ENCODE data around the gene HOMEZ. TPM values are rescaled to one million over a fixed set of nuclear protein-coding genes. Genes with fewer than 3 reads are reported as not detected.

HOMEZ gene
- total and polyA plus RNA-seq, 2 experiments from 2014 or later, result 8.2 to 11.2 TPM

DNA sequence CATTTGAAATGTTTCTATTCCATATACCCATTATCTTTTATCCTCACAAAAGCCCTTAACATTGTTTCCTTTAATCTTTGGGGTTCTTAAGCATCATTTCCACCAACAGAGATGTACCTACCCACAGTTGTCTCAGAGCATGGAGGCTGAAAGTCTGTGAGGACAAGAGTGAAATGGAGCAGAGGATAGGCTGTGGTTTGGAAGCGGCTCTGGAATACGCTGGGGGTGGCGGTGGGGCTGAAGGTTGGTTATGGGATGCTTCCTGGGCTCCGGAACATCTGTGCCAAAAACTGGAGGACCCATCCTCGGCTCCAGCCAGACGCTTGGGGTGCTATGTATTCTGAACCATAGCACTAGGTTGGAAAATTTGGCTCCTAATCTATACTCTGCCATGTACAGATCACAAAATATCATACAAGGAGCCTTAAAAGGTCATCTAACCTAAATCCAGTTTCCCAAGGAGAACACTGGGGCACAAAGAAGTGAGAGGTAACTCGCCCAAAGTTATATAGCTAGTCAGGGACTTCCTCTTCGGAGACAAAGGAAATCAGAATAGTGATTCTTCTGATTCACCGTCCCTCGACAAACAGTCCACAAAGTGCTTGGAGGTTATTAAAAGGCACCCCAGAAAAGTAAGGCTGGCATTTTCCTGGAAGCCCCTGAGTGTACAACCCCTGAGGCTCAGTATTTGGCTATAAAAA lies 14.2 kb upstream of the HOMEZ start:
- H3K9me3 ChIP-seq (ENCODE audit: low read depth), result no peaks in the 10 kb centered on the region
- no peak for DNase-seq (ENCODE audit: low spot score)
- WGBS (ENCODE audit: low lambda C conversion rate, missing lambda C conversion rate), result 74% methylated on average over 10 of the region's 10 CpGs
- peak overlapping the region; percentile 75 for H3K4me2 ChIP-seq
- peaks cover 15% of the 10 kb centered on the region for H3K4me1 ChIP-seq (ENCODE audit: insufficient read depth)
- no peaks in the 10 kb centered on the region for H3K27me3 ChIP-seq
- no peaks in the 10 kb centered on the region for H3K36me3 ChIP-seq (replicated peaks; ENCODE audit: insufficient read depth, low read depth)
- peak overlapping the region; percentile 7 for H2AFZ ChIP-seq
- no peaks in the 10 kb centered on the region for H3K9me2 ChIP-seq (replicated peaks; ENCODE audit: insufficient read depth)
- peaks cover 13% of the 10 kb centered on the region for H3K79me2 ChIP-seq
- TF ChIP-seq, protein P1, sequence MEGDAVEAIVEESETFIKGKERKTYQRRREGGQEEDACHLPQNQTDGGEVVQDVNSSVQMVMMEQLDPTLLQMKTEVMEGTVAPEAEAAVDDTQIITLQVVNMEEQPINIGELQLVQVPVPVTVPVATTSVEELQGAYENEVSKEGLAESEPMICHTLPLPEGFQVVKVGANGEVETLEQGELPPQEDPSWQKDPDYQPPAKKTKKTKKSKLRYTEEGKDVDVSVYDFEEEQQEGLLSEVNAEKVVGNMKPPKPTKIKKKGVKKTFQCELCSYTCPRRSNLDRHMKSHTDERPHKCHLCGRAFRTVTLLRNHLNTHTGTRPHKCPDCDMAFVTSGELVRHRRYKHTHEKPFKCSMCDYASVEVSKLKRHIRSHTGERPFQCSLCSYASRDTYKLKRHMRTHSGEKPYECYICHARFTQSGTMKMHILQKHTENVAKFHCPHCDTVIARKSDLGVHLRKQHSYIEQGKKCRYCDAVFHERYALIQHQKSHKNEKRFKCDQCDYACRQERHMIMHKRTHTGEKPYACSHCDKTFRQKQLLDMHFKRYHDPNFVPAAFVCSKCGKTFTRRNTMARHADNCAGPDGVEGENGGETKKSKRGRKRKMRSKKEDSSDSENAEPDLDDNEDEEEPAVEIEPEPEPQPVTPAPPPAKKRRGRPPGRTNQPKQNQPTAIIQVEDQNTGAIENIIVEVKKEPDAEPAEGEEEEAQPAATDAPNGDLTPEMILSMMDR (IDR thresholded peaks at IDR 0.05; ENCODE audit: poor library complexity), result no peak
- TF ChIP-seq EZH2 (IDR thresholded peaks at IDR 0.05; ENCODE audit: borderline replicate concordance) (no peak), EZH2phosphoT487 (IDR thresholded peaks at IDR 0.05; ENCODE audit: low read depth, severe bottlenecking, unreplicated experiment) (no peak)
- peak overlapping the region; percentile 75 for H3K4me3 ChIP-seq
- no peaks in the 10 kb centered on the region for H4K20me1 ChIP-seq (ENCODE audit: insufficient read depth, poor library complexity, severe bottlenecking)
- H3K27ac ChIP-seq, result peak overlapping the region; percentile 98

GRCh38 chr14:23299211-23299957 lies 13.5 kb upstream of the HOMEZ start:
- Histone ChIP-seq H3K4me2 (peak overlapping the region; percentile 38), H3K9me2 (replicated peaks; ENCODE audit: insufficient read depth) (no peaks in the 10 kb centered on the region), H3K4me3 (no peak overlapping the region), H4K20me1 (ENCODE audit: insufficient read depth, poor library complexity, severe bottlenecking) (no peaks in the 10 kb centered on the region), H2AFZ (no peak overlapping the region), H3K27me3 (no peaks in the 10 kb centered on the region), H3K79me2 (peaks cover 10% of the 10 kb centered on the region), H3K36me3 (replicated peaks; ENCODE audit: insufficient read depth, low read depth) (no peaks in the 10 kb centered on the region), H3K9me3 (ENCODE audit: low read depth) (no peaks in the 10 kb centered on the region), H3K4me1 (ENCODE audit: insufficient read depth) (peaks cover 15% of the 10 kb centered on the region), H3K27ac (peak overlapping the region; percentile 98)
- TF ChIP-seq, protein P1 (IDR thresholded peaks at IDR 0.05; ENCODE audit: poor library complexity), result peak; percentile 47
- no peak for TF ChIP-seq EZH2 (IDR thresholded peaks at IDR 0.05; ENCODE audit: borderline replicate concordance)
- peak; percentile 68 for DNase-seq (ENCODE audit: low spot score)
- WGBS (ENCODE audit: low lambda C conversion rate, missing lambda C conversion rate), result 88% methylated on average over 2 of the region's 2 CpGs

DNA sequence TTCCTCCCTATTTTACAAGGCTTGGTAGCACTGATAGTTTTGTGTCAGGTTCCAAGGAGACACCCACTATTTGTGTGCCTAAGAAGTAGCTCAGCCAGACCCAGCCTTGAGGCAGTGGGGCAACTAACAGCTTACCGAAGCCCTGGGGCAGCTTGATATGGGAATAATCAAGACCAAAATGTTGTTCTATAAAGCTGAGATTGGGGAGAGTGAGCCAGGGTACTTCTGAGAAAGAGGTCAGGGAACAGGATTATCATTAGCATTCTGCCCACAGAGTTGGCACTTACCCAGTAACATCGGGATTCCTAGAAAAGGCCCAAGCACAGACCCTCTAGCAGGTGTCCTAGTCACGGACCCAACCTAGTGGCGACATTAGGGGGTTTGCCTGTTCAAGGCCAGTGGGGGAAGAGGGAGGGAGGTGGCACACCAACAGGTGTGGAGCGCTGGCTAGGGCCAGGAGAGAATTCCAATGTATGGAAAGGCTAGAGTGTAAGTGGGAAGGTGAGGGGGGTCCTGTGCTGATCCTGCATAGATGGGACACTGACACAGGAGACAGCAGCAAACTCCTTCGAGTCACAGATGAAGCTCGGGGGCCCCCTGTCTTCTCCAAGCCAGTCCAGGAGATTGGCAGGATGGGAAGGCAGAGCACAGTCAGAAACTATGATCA lies 11.8 kb upstream of the HOMEZ start:
- Histone ChIP-seq H3K9me2 (replicated peaks; ENCODE audit: insufficient read depth) (no peaks in the 10 kb centered on the region), H3K4me3 (no peak overlapping the region), H3K36me3 (replicated peaks; ENCODE audit: insufficient read depth, low read depth) (no peaks in the 10 kb centered on the region), H3K4me1 (ENCODE audit: insufficient read depth) (peaks cover 15% of the 10 kb centered on the region), H3K79me2 (peaks cover 4% of the 10 kb centered on the region), H3K9me3 (ENCODE audit: low read depth) (no peaks in the 10 kb centered on the region), H2AFZ (no peak overlapping the region), H4K20me1 (ENCODE audit: insufficient read depth, poor library complexity, severe bottlenecking) (no peaks in the 10 kb centered on the region), H3K4me2 (no peak overlapping the region), H3K27ac (no peak overlapping the region), H3K27me3 (peaks cover 3% of the 10 kb centered on the region)
- DNase-seq (ENCODE audit: low spot score), result no peak
- TF ChIP-seq, protein P1 (IDR thresholded peaks at IDR 0.05; ENCODE audit: poor library complexity), result no peak
- TF ChIP-seq EZH2phosphoT487 (IDR thresholded peaks at IDR 0.05; ENCODE audit: low read depth, severe bottlenecking, unreplicated experiment) (no peak), EZH2 (IDR thresholded peaks at IDR 0.05; ENCODE audit: borderline replicate concordance) (no peak)
- 93% methylated on average over 7 of the region's 7 CpGs for WGBS (ENCODE audit: low lambda C conversion rate, missing lambda C conversion rate)
